ENCODE data around the gene RPS27L. TPM values are rescaled to one million over a fixed set of nuclear protein-coding genes. Genes with fewer than 3 reads are reported as not detected.
A peak's percentile ranks its signal among the peaks of the same experiment; 100 is the strongest.

The RPS27L gene
- polyA plus RNA-seq, 2 of the 4 experiments (the other 2 are of a cell fraction) = 609 to 748 TPM

GRCh38 chr15:63188926-63189871, 31.9 kb upstream of the RPS27L start, which contains the start of gene RAB8B:
Gene RAB8B, plus strand, starts transcription at chr15:63189606. Its CDS starts 19 bp downstream, at chr15:63189625.
- DNase-seq (ENCODE audit: low read depth in 1 of 2, low spot score in 1 of 2) (peak; percentile 87 to 96), ATAC-seq (peak; percentile 92 to 98), FAIRE-seq (no peak)
- peaks cover 42% of the 10 kb centered on the region for H3K4me1 ChIP-seq
- no peaks in the 10 kb centered on the region for H3K9me3 ChIP-seq
- TF ChIP-seq BHLHE40 (IDR thresholded peaks at IDR 0.05; ENCODE audit: low read depth, low read length) = no peak
- peak in 1 of 2 experiments; percentile 72; a peak in 3 of 5 replicates for TF ChIP-seq JUN (IDR thresholded peaks at IDR 0.05)
- no peak for TF ChIP-seq USF2 (IDR thresholded peaks at IDR 0.05)
- peak; percentile 63 for TF ChIP-seq PHF8 (IDR thresholded peaks at IDR 0.05; ENCODE audit: borderline replicate concordance, low read depth)
- TF ChIP-seq BCL3 (IDR thresholded peaks at IDR 0.05) = 0 out of 3 replicates have a peak, but pooled peaks have one; percentile 21
- no peak for TF ChIP-seq NPAS2 (CRISPR knock-in tag; IDR thresholded peaks at IDR 0.05; ENCODE audit: borderline replicate concordance)
- peak; percentile 0; the same call in 1 of the 2 replicates for TF ChIP-seq MAX (IDR thresholded peaks at IDR 0.05)
- TF ChIP-seq JUNB (IDR thresholded peaks at IDR 0.05) = no peak
- TF ChIP-seq RAD21 (conservative IDR thresholded peaks at IDR 0.05 in 1 of 2, IDR thresholded peaks at IDR 0.05 in 1 of 2) = peak in 1 of 2 experiments; percentile 16; a peak in 1 of 5 replicates
- no peak for TF ChIP-seq KDM5A (IDR thresholded peaks at IDR 0.05)
- TF ChIP-seq REST (IDR thresholded peaks at IDR 0.05) = peak; percentile 35; the same call in 1 of the 2 replicates
- TF ChIP-seq MAZ (IDR thresholded peaks at IDR 0.05; ENCODE audit: borderline replicate concordance, low read depth, low read length) = peak; percentile 60; the same call in 1 of the 2 replicates
- TF ChIP-seq MYC (IDR thresholded peaks at IDR 0.05; ENCODE audit: borderline replicate concordance, low read length) = peak; percentile 52; the same call in 1 of the 2 replicates
- peak; percentile 71 for TF ChIP-seq POLR2A (IDR thresholded peaks at IDR 0.05; ENCODE audit: low read length)
- TF ChIP-seq SMC3 (IDR thresholded peaks at IDR 0.05) = 0 out of 3 replicates have a peak, but pooled peaks have one; percentile 8
- H3K4me2 ChIP-seq = peak within 1 kb of the TSS; percentile 83
- peak within 1 kb of the TSS; percentile 75 to 93 for H3K27ac ChIP-seq
- WGBS (ENCODE audit: missing lambda C conversion rate) = 5% methylated on average over 35 of the region's 77 CpGs
- CTCF ChIA-PET = interaction anchor here (0.6 to 1.6 kb wide), 4 partner anchors 10 to 95 kb away, joined by 3 to 9 read pairs (median 4); no protein-coding TSS in a partner anchor
- H3K4me3 ChIP-seq = peak within 1 kb of the TSS; percentile 68
- POLR2A ChIA-PET = interaction anchor here (0.6 to 1.6 kb wide), 7 partner anchors 11 to 141 kb away, joined by 3 to 11 read pairs (median 4); partner anchors contain the start of genes APH1B and RPS27L

GRCh38 chr15:63188247-63188925, 31.1 kb upstream of the RPS27L start:
- FAIRE-seq = no peak
- ATAC-seq = no peak

More at GRCh38 chr15:63188247-63188925, 31.1 kb upstream of the RPS27L start:
- Histone ChIP-seq H3K4me3 (peak overlapping the region; percentile 68), H3K27ac (peak overlapping the region; percentile 68 to 93), H3K4me1 (peaks cover 36% of the 10 kb centered on the region), H3K9me3 (no peaks in the 10 kb centered on the region), H3K4me2 (peak overlapping the region; percentile 69)
- TF ChIP-seq EHF (CRISPR knock-in tag; IDR thresholded peaks at IDR 0.05) (no peak), CBX8 (IDR thresholded peaks at IDR 0.05) (no peak), RFX5 (IDR thresholded peaks at IDR 0.05) (no peak), MAZ (IDR thresholded peaks at IDR 0.05; ENCODE audit: borderline replicate concordance, low read depth, low read length) (no peak), FOXS1 (CRISPR knock-in tag; IDR thresholded peaks at IDR 0.05) (no peak), SREBF2 (IDR thresholded peaks at IDR 0.05) (no peak), CTCF (IDR thresholded peaks at IDR 0.05) (no peak), MAFK (IDR thresholded peaks at IDR 0.05; ENCODE audit: partially characterized antibody) (no peak), ZFP36 (IDR thresholded peaks at IDR 0.05; ENCODE audit: borderline replicate concordance, partially characterized antibody) (no peak), FOSL2 (IDR thresholded peaks at IDR 0.05) (no peak), FOSL2 (CRISPR knock-in tag; IDR thresholded peaks at IDR 0.05) (no peak), NR3C1 (IDR thresholded peaks at IDR 0.05) (no peak), JUNB (IDR thresholded peaks at IDR 0.05) (no peak)
- 81% methylated on average over 10 of the region's 10 CpGs for WGBS (ENCODE audit: missing lambda C conversion rate)
- no peak for DNase-seq (ENCODE audit: low read depth in 1 of 2, low spot score in 1 of 2)
- CTCF ChIA-PET = interaction anchor here (0.6 to 1.6 kb wide), 4 partner anchors 9 to 68 kb away, joined by 3 to 9 read pairs (median 4); no protein-coding TSS in a partner anchor
- POLR2A ChIA-PET = interaction anchor here (0.6 to 1.6 kb wide), 4 partner anchors 31 to 140 kb away, joined by 3 to 11 read pairs (median 4); partner anchors contain the start of gene RPS27L
